ENCODE measurements around the gene FKBP4.

GRCh38 chr12:2764398-2764797 is 30.4 kb upstream of the FKBP4 start:
- TF ChIP-seq POLR2A (IDR thresholded peaks at IDR 0.05) (no peak), POLR2AphosphoS5 (IDR thresholded peaks at IDR 0.05; ENCODE audit: insufficient read depth in 1 of 2, low read depth in 1 of 2) (no peak)

Data from vagina (tissue), 2 donors.